Bronchial epithelial cell (primary cell): ENCODE measurements around the gene IP6K1. TPM values are rescaled to one million over a fixed set of nuclear protein-coding genes. Genes with fewer than 3 reads are reported as not detected.

Experiments used
- DNase-seq: peaks from one replicate; pipeline ENCODE4 v3.0.0-alpha.2; 2010; ENCODE audit warnings: low read depth
- FAIRE-seq: peaks from 2 replicates; lab custom pipeline; 2011; peaks lifted over from hg19 to GRCh38; lab: Jason Lieb, UNC
- H3K27me3 ChIP-seq: 2 replicates; pipeline ENCODE4 v1.5.1; 2011; ENCODE audit warnings: low read length; ENCODE audit not compliant: control insufficient read depth, insufficient read depth
- H3K36me3 ChIP-seq: 2 replicates; pipeline ENCODE4 v1.5.1; 2011; ENCODE audit warnings: low read length; ENCODE audit not compliant: control insufficient read depth, insufficient read depth
- H3K4me3 ChIP-seq: 2 replicates; pipeline ENCODE4 v1.5.1; 2011; ENCODE audit warnings: mild to moderate bottlenecking, low read depth, low read length, control low read depth
- CTCF ChIP-seq: IDR thresholded peaks from 2 replicates; pipeline ENCODE4 v1.5.1; 2011; ENCODE audit warnings: mild to moderate bottlenecking, moderate library complexity, low read length, control low read depth, inconsistent platforms; ENCODE audit not compliant: insufficient read depth, severe bottlenecking
- total RNA-seq: library from RNA; depleted of rRNA; stranded (reverse); fragments of >200 nt; gene quantifications from 2 replicates; pipeline ENCODE4 v1.2.1, GENCODE V29; 2014

IP6K1 gene
- total RNA-seq, 1 donor from 2014 or later, result 20.3 TPM

GRCh38 chr3:49734752-49735151 lies 51.6 kb downstream of the IP6K1 start:
- DNase-seq, result no peak
- Histone ChIP-seq H3K36me3 (peaks cover 22% of the 10 kb centered on the region), H3K27me3 (no peaks in the 10 kb centered on the region), H3K4me3 (no peak overlapping the region)
- TF ChIP-seq CTCF, result no peak
- no peak for FAIRE-seq

GRCh38 chr3:49733551-49733950 lies 52.8 kb downstream of the IP6K1 start:
- H3K27me3 ChIP-seq, result no peaks in the 10 kb centered on the region
- H3K36me3 ChIP-seq, result peaks cover 22% of the 10 kb centered on the region
- FAIRE-seq (no peak), DNase-seq (no peak)
- H3K4me3 ChIP-seq, result no peak overlapping the region
- no peak for TF ChIP-seq CTCF

DNA sequence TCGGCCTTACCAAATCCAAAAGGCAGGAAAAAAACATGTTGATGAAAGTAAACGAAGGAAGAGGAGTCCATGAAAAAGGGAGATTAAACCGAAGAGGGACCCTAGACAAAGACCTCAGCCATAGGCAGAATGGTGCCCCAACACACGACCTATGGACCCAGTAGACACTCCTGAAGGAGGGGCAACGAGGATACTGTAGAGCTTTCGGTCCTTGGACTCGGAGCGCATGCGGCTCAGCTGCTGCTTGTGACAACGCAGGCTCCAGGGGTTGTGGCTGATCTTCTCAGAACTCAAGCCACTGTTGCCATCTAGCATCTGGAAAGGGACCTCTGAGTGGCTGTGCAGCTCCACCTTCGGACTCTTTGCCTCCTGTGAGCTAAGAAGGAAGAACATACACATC lies 53.7 kb downstream of the IP6K1 start:
- DNase-seq (no peak), FAIRE-seq (no peak)
- Histone ChIP-seq H3K4me3 (no peak overlapping the region), H3K27me3 (no peaks in the 10 kb centered on the region), H3K36me3 (peaks cover 15% of the 10 kb centered on the region)
- no peak for TF ChIP-seq CTCF

DNA sequence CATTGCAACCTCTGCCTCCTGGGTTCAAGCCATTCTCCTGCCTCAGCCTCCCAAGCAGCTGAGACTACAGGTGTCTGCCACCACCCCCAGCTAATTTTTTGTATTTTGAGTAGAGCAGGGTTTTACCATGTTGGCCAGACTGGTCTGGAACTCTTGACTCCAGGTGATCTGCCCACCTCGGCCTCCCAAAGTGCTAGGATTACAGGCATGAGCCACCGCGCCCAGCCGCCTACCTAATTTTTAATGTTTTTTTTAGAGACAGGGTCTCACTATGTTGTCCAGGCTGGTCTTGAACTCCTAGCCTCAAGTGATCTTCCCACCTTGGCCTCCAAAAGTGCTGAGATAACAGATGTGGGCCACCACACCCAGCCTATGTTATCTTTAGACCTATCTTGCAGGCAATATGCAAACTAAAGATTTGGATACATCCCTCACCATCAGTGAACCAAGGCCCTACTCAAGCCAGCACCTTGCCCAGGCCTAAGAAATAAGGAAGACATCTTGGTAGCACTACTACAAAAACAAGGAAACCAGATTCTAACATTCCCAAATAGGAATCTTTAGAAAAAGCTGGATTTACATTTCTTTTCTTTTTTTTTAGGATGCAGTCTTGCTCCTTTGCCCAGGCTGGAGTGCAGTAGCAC lies 56.3 kb downstream of the IP6K1 start:
- no peak for TF ChIP-seq CTCF
- DNase-seq (no peak), FAIRE-seq (no peak)
- Histone ChIP-seq H3K4me3 (no peak overlapping the region), H3K36me3 (peaks cover 12% of the 10 kb centered on the region), H3K27me3 (no peaks in the 10 kb centered on the region)

DNA sequence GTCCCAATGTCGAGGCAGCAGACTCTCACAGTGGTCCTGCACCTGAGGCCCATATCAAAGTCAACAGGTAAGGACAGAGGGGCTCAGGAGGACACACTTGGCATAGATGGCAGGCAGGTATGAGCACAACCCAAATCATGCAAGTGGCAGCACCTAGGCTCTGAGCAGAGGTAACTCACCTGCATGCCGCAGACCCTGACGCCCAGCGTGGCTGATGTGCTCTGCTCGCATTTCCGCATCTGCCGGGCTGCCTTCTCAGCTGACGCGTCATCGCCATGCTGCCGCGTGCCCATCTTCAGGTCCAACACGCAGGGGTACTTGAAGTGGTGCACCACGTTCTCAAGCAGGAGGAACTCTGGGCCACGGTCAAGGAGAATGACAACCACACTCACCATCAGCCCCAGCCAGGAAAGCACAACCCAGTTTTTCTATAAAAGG lies 58.4 kb downstream of the IP6K1 start:
- no peak for FAIRE-seq
- TF ChIP-seq CTCF, result no peak
- no peaks in the 10 kb centered on the region for H3K27me3 ChIP-seq
- H3K36me3 ChIP-seq, result peaks cover 10% of the 10 kb centered on the region
- DNase-seq, result no peak
- H3K4me3 ChIP-seq, result no peak overlapping the region

DNA sequence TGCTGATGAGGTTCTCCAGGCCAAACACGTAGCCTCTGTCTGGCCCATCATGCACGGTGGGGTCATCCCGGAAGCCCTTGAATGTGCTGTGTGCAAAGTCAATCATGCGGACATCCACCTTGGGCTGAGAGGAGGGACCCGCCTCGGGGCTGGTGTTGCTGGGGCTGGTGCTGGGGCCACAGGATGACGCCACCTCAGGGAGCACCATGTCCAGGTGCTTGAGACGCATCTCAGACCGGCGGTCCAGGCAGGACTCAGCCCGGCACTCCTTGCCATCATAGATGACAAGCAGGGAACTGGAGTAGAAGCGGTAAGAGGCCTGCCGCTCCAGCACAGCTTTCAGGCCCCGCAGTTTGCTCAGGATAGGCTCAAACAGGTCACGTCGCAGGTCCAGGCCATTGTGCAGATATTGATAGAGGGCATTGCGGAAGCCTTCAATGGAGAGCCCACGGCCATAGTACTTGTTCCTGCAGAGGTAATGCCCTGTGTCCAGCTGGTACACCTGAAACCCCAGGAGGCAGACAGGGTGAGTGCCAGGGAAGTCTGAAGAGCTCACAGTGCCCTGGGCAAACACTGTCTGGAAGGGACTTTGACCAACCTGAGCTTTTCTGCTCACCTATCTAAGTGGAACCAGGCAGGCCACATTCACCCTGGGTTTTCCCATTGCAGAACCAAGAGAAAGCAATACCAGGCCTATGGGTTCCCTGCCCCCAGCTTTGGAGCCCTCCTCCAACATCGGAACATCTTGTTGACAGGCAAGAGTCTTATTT lies 59.0 kb downstream of the IP6K1 start:
- Histone ChIP-seq H3K36me3 (peaks cover 8% of the 10 kb centered on the region), H3K4me3 (no peak overlapping the region), H3K27me3 (no peaks in the 10 kb centered on the region)
- no peak for TF ChIP-seq CTCF
- DNase-seq (no peak), FAIRE-seq (no peak)
